DOHH2 (cell line): ENCODE results near the gene CCL21.
A peak's percentile ranks its signal among the peaks of the same experiment; 100 is the strongest.

ENCODE experiments used
- H3F3A ChIP-seq: fragments of 200-600 bp; sonication (generic), shearing (Covaris generic); 2 replicates; pipeline ENCODE4 v1.6.0; 2016; ENCODE audit warnings: antibody characterized with exemption, mild to moderate bottlenecking; ENCODE audit not compliant: control insufficient read depth, insufficient read depth
- H3K27ac ChIP-seq: fragments of 200-600 bp; sonication (generic); 2 replicates; pipeline ENCODE4 v1.5.1; 2014; ENCODE audit warnings: low read depth, mild to moderate bottlenecking, low read length, moderate library complexity
- H3K27me3 ChIP-seq: fragments of 200-600 bp; sonication (generic); 2 replicates; pipeline ENCODE4 v1.6.1; 2014; ENCODE audit warnings: mild to moderate bottlenecking, low read length, mixed read lengths; ENCODE audit not compliant: control insufficient read depth
- H3K36me3 ChIP-seq: fragments of 200-600 bp; sonication (generic); 2 replicates; pipeline ENCODE4 v1.6.1; 2014; ENCODE audit warnings: mild to moderate bottlenecking, low read length, moderate library complexity, mixed read lengths; ENCODE audit not compliant: control insufficient read depth
- H3K4me1 ChIP-seq: fragments of 200-600 bp; sonication (generic); 2 replicates; pipeline ENCODE4 v1.6.1; 2014; ENCODE audit warnings: mild to moderate bottlenecking, low read length, mixed read lengths; ENCODE audit not compliant: control insufficient read depth
- H3K4me2 ChIP-seq: fragments of 200-600 bp; sonication (generic); 2 replicates; pipeline ENCODE4 v1.6.0; 2014; ENCODE audit warnings: mild to moderate bottlenecking, low read length, moderate library complexity
- H3K4me3 ChIP-seq: fragments of 200-600 bp; sonication (generic); 2 replicates; pipeline ENCODE4 v1.5.1; 2014; ENCODE audit warnings: mild to moderate bottlenecking, low read length, mixed read lengths
- H3K79me2 ChIP-seq: fragments of 200-600 bp; sonication (generic); 2 replicates; pipeline ENCODE4 v1.6.1; 2014; ENCODE audit warnings: mild to moderate bottlenecking, low read length, mixed read lengths; ENCODE audit not compliant: control insufficient read depth
- H3K9me2 ChIP-seq: fragments of 200-600 bp; sonication (generic); replicated peaks from 2 replicates; pipeline ENCODE4 v1.6.1; 2014; ENCODE audit warnings: mild to moderate bottlenecking, low read length, mixed read lengths; ENCODE audit not compliant: control insufficient read depth
- H3K9me3 ChIP-seq: fragments of 200-600 bp; sonication (generic); 2 replicates; pipeline ENCODE4 v1.6.1; 2014; ENCODE audit warnings: antibody characterized with exemption, low read length, mixed read lengths; ENCODE audit not compliant: control insufficient read depth, insufficient read depth
- H4K20me1 ChIP-seq: fragments of 200-600 bp; sonication (generic); 2 replicates; pipeline ENCODE4 v1.6.0; 2014; ENCODE audit warnings: low read depth, mild to moderate bottlenecking, antibody characterized with exemption, low read length, moderate library complexity; ENCODE audit not compliant: control insufficient read depth, insufficient read depth
- EZH2phosphoT487 ChIP-seq: fragments of 200-600 bp; sonication (generic); IDR thresholded peaks from 2 replicates; pipeline ENCODE4 v1.6.1; 2017; ENCODE audit warnings: borderline replicate concordance, mild to moderate bottlenecking, antibody characterized with exemption, low read length, moderate library complexity, mixed read lengths
- TF ChIP-seq, protein P1 (sequence below): fragments of 200-600 bp; sonication (generic); IDR thresholded peaks from one replicate; pipeline ENCODE4 v1.5.1; 2014; ENCODE audit warnings: antibody characterized with exemption, mild to moderate bottlenecking, low read depth, low read length; ENCODE audit not compliant: poor library complexity, severe bottlenecking

Gene CCL21

GRCh38 chr9:34701769-34702736 is 7.9 kb downstream of the CCL21 start:
- H3K9me3 ChIP-seq = no peaks in the 10 kb centered on the region
- H4K20me1 ChIP-seq = no peaks in the 10 kb centered on the region
- peaks cover 6% of the 10 kb centered on the region for H3K4me1 ChIP-seq
- no peaks in the 10 kb centered on the region for H3K79me2 ChIP-seq
- TF ChIP-seq, protein P1, sequence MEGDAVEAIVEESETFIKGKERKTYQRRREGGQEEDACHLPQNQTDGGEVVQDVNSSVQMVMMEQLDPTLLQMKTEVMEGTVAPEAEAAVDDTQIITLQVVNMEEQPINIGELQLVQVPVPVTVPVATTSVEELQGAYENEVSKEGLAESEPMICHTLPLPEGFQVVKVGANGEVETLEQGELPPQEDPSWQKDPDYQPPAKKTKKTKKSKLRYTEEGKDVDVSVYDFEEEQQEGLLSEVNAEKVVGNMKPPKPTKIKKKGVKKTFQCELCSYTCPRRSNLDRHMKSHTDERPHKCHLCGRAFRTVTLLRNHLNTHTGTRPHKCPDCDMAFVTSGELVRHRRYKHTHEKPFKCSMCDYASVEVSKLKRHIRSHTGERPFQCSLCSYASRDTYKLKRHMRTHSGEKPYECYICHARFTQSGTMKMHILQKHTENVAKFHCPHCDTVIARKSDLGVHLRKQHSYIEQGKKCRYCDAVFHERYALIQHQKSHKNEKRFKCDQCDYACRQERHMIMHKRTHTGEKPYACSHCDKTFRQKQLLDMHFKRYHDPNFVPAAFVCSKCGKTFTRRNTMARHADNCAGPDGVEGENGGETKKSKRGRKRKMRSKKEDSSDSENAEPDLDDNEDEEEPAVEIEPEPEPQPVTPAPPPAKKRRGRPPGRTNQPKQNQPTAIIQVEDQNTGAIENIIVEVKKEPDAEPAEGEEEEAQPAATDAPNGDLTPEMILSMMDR = peak; percentile 98
- TF ChIP-seq EZH2phosphoT487 = peak; percentile 36; the same call in 1 of the 2 replicates
- H3K4me2 ChIP-seq = peak overlapping the region; percentile 72
- no peaks in the 10 kb centered on the region for H3K36me3 ChIP-seq
- peaks cover 26% of the 10 kb centered on the region for H3K27me3 ChIP-seq
- no peak overlapping the region for H3K27ac ChIP-seq
- peak overlapping the region; percentile 64 for H3K4me3 ChIP-seq
- no peaks in the 10 kb centered on the region for H3F3A ChIP-seq
- no peaks in the 10 kb centered on the region for H3K9me2 ChIP-seq

DNA sequence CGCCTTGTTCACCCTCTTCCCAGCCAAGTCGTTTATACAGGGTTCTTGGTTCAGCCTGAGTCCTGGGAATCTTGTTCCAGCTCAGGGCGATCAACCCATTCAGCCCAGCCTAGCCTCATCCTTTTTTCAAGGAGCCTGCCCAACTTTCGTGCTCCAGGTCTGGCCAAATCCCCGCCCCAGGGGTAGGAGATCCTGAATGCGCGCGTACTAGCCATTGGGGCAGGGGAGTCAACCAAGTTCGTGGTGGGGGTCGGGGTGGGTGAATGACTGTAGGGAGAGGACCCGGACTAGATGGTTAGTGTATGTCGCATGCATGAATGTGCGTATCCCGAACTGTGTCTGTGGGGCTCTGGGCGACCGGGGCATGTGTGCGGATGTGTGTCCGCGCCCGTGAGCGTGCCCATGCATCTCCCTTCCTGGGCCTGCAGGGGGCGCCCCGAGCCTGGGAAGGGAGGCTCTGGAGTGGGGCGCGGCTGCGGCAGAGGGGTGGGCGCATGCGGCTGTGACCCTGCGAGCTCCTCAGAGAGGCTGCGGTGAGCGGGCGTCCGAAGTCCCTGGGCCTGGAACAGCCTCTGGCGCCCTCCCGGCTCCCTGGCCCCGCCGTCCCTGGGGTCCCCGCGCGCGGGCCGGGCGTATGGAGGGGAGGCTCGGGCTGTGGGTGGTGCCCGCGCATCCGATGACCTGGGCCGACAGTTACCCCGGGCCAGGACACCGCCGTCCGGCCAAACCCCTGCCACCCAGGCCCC is 8.7 kb downstream of the CCL21 start:
- Histone ChIP-seq H3K4me2 (peak overlapping the region; percentile 72), H3K4me3 (peak overlapping the region; percentile 64), H3F3A (no peaks in the 10 kb centered on the region), H3K79me2 (no peaks in the 10 kb centered on the region), H3K27me3 (peaks cover 26% of the 10 kb centered on the region), H4K20me1 (no peaks in the 10 kb centered on the region), H3K36me3 (no peaks in the 10 kb centered on the region), H3K9me2 (no peaks in the 10 kb centered on the region), H3K4me1 (peaks cover 6% of the 10 kb centered on the region), H3K27ac (no peak overlapping the region), H3K9me3 (no peaks in the 10 kb centered on the region)
- no peak for TF ChIP-seq EZH2phosphoT487
- TF ChIP-seq, protein P1 = peak; percentile 79

GRCh38 chr9:34694811-34695210 is 15.1 kb downstream of the CCL21 start:
- Histone ChIP-seq H3K4me1 (no peaks in the 10 kb centered on the region), H3K9me3 (no peaks in the 10 kb centered on the region), H3K4me2 (no peak overlapping the region), H3K4me3 (no peak overlapping the region), H3K79me2 (no peaks in the 10 kb centered on the region), H3F3A (no peaks in the 10 kb centered on the region), H3K27ac (no peak overlapping the region), H4K20me1 (no peaks in the 10 kb centered on the region), H3K9me2 (no peaks in the 10 kb centered on the region), H3K27me3 (peaks cover 10% of the 10 kb centered on the region; the same call in 1 of the 2 replicates), H3K36me3 (no peaks in the 10 kb centered on the region)
- TF ChIP-seq, protein P1 = no peak
- TF ChIP-seq EZH2phosphoT487 = no peak
